GM06990 (cell line): ENCODE measurements around the gene HOXC5.

Source experiments
- DNase-seq: peaks from one replicate; pipeline ENCODE4 v3.0.0-alpha.2; 2011; ENCODE audit not compliant: insufficient read length; ENCODE audit errors: extremely low read depth
- H3K27me3 ChIP-seq: replicated peaks from 2 replicates; pipeline ENCODE4 v1.6.0; 2011; ENCODE audit warnings: low read length; ENCODE audit not compliant: control insufficient read depth, insufficient read depth
- H3K36me3 ChIP-seq: 2 replicates; pipeline ENCODE4 v1.5.1; 2011; ENCODE audit warnings: low read length; ENCODE audit not compliant: control insufficient read depth, insufficient read depth
- H3K4me3 ChIP-seq: replicated peaks from 2 replicates; pipeline ENCODE4 v1.5.1; 2011; ENCODE audit warnings: low read depth, mild to moderate bottlenecking, control low read depth, low read length
- TF ChIP-seq, protein P1 (sequence below): IDR thresholded peaks from 2 replicates; pipeline ENCODE4 v1.5.1; 2011; ENCODE audit warnings: low read length, control low read depth, mild to moderate bottlenecking, inconsistent platforms; ENCODE audit not compliant: insufficient read depth, poor library complexity, severe bottlenecking

Gene HOXC5

DNA sequence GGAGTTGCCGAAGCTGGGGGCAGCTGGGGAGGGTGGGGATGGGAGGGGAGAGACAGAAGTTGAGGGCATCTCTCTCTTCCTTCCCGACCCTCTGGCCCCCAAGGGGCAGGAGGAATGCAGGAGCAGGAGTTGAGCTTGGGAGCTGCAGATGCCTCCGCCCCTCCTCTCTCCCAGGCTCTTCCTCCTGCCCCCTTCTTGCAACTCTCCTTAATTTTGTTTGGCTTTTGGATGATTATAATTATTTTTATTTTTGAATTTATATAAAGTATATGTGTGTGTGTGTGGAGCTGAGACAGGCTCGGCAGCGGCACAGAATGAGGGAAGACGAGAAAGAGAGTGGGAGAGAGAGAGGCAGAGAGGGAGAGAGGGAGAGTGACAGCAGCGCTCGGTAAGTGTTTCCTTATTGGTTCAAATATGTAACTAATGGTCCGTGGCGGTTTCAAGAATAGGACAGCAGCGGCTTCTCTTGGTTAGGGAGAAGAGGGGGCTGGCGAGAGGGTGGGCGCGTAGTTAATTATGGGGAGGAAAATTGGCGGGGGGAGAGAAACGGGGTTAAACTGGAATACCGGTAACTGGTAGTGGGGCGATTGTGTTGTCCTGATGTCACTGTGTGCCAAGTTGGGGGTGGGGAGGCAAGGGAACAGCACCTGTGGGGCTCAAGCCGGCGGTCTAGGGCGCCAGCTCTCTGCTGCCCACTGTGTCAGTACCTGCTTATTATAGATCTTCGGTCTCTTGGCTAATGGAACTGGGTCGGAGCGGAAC lies 15.6 kb upstream of the HOXC5 start:
- TF ChIP-seq, protein P1, sequence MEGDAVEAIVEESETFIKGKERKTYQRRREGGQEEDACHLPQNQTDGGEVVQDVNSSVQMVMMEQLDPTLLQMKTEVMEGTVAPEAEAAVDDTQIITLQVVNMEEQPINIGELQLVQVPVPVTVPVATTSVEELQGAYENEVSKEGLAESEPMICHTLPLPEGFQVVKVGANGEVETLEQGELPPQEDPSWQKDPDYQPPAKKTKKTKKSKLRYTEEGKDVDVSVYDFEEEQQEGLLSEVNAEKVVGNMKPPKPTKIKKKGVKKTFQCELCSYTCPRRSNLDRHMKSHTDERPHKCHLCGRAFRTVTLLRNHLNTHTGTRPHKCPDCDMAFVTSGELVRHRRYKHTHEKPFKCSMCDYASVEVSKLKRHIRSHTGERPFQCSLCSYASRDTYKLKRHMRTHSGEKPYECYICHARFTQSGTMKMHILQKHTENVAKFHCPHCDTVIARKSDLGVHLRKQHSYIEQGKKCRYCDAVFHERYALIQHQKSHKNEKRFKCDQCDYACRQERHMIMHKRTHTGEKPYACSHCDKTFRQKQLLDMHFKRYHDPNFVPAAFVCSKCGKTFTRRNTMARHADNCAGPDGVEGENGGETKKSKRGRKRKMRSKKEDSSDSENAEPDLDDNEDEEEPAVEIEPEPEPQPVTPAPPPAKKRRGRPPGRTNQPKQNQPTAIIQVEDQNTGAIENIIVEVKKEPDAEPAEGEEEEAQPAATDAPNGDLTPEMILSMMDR, result no peak
- no peaks in the 10 kb centered on the region for H3K36me3 ChIP-seq
- H3K27me3 ChIP-seq, result peaks cover 1% of the 10 kb centered on the region
- DNase-seq, result no peak
- peak overlapping the region; percentile 65 for H3K4me3 ChIP-seq

DNA sequence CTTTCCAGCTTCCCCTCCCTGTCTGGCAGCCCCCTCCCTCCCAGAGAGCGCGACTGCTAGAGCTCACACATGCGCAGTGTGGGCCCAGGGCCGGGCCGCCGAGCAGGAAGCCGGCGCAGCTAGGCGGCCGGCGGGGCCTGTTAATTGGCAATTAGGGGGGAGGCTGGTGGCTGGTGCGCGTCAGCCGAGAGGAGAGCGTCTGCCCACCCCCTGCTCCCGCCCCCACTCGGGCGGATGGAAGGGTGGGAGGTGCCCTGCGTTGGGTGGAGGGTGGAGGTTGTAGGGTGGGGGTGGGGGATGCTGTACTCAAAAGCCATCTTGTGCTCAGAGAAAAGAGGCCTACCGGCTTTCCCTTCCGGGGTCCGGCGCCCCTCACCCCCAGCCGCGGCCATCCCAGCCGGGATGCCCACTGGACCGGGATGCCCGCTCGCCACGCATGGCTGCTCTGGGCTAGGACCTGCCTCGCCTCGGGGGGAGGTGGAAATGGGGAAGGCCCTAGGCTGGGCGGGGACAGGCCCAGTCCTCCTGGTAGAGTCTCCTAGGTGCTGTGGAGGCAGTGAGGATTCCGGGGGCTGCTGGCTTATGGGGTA lies 14.9 kb upstream of the HOXC5 start:
- H3K4me3 ChIP-seq, result peak overlapping the region; percentile 65
- H3K36me3 ChIP-seq, result no peaks in the 10 kb centered on the region
- H3K27me3 ChIP-seq, result peaks cover 1% of the 10 kb centered on the region
- TF ChIP-seq, protein P1, result no peak
- DNase-seq, result peak; percentile 96

DNA sequence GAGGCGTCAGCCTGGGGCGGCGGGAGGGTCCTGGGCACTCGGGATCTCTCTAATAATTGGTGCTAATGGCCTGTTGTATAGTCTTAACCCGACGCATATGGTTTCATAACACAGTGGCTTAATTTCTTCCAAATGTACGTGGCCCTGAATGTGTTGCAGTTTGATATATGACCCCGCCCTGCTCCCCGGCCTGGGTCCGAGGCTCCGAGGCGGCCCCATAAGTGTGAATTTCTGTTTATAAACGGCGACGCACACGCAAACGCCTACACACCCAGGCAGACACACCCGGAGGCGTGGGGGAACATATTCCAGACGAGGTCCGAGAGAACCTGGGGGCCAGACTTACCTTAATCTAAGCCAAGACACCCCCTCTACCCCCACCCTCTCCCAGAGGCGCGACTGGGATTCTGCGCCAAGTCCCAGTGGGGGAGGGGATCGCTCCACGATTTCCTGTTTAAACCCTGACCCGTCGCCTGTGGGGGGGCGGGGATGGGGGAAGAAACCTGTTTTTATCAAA lies 14.3 kb upstream of the HOXC5 start:
- Histone ChIP-seq H3K36me3 (no peaks in the 10 kb centered on the region), H3K27me3 (peaks cover 1% of the 10 kb centered on the region; the same call in 1 of the 2 replicates), H3K4me3 (peak overlapping the region; percentile 65)
- no peak for DNase-seq
- TF ChIP-seq, protein P1, result no peak

DNA sequence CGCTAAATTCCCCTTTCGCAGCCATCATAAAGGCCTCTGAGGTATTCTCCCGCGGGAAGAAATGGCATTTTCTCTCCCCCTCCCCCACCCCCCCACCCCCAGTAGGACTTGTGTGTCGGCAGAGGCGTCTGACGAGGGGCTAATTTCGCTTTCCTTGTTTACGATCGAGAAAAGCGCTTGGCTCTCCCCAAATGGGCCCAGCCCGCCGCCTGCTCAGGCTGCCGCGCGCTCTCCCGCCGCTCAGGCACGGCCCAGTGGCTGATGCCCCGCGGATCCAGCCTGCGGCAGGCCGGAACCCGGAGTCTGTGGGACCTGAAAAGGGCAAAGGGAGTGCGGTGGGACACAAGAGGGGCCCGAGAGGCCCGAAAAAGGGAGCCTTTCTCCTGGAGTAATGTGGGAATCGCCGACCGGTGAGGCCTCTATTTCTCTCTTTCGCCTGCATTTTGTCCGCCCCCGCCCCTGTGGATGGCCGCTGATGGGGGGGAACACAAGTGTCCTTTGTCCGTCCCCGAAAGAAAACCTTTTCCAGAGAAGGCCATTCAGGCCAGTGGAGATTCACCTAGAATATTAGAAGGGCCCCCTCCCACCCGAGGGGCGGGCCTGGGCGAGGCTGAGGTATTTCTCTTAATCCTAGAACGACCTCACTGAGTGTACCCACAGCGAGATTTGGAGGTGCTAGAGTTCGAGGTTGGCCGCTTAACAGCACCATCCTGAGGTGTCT lies 13.6 kb upstream of the HOXC5 start:
- TF ChIP-seq, protein P1, result no peak
- no peak overlapping the region for H3K4me3 ChIP-seq
- DNase-seq, result no peak
- H3K27me3 ChIP-seq, result peaks cover 1% of the 10 kb centered on the region; the same call in 1 of the 2 replicates
- H3K36me3 ChIP-seq, result no peaks in the 10 kb centered on the region

DNA sequence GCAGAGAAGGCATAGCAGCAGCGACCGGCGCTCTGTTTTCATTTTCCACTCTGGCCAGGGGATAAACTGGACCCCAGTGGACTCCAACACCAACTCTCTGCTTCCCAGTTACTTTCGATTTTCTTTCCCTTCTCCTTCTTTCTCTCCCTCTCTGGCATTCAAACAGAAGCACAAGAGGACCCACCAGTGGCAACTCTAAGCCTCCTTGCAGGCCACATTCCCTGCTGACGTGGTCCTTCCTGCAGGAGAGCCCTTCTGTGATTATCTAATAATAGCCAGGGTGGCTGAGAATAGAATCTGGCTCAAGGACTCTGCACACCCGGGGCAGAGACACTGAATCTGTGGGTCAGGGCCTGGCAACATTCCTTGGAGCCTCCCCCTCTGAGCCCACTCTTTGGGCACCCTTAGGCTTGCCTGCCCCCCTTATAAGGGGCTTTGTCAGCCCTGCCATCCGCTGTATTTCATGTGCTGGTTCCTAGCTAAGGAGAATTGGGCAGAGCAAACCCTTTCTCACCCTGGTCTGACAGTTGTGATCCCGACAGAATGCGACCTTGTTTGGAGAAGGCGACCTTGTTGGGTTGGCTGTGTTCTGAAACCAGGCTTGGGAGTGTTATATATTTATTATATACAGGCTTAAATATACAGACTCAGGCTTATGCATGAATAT lies 12.8 kb upstream of the HOXC5 start:
- Histone ChIP-seq H3K36me3 (no peaks in the 10 kb centered on the region), H3K4me3 (no peak overlapping the region), H3K27me3 (0 out of 2 replicates have a peak, but pooled peaks cover 1% of the 10 kb centered on the region)
- TF ChIP-seq, protein P1, result no peak
- no peak for DNase-seq
